ENCODE measurements around the gene SETD5.

- no peak for TF ChIP-seq CTCF (conservative IDR thresholded peaks at IDR 0.05; ENCODE audit: low read length)
- no peak for TF ChIP-seq EZH2phosphoT487 (IDR thresholded peaks at IDR 0.05; ENCODE audit: borderline replicate concordance, low read depth, low read length)
These were observed 11.1 kb downstream of the SETD5 start for GRCh38 chr3:9408546-9408945.

Measured in OCI-LY7 (cell line).